ENCODE measurements around the gene NLK.

- TF ChIP-seq CTCF (IDR thresholded peaks at IDR 0.05; ENCODE audit: insufficient read depth, low read length, poor library complexity, severe bottlenecking) = no peak
- no peak for TF ChIP-seq EZH2phosphoT487 (conservative IDR thresholded peaks at IDR 0.05; ENCODE audit: low read length)
These were observed 111.7 kb downstream of the NLK start for GRCh38 chr17:28154214-28154613.

Measured in SU-DHL-6 (cell line).